HG02884 (cell line): Measurements from ENCODE around the gene REC8.
"Not testable (repeated sequence)": the region's sequence is repeated elsewhere in the genome, so short reads cannot be mapped to it uniquely, and the experiment has no call there.

Experiments
- ATAC-seq: cut with Tn5 transposase; IDR thresholded peaks from one replicate; pipeline ENCODE4 v1.9.1; 2021; ENCODE audit warnings: mild to moderate bottlenecking, moderate library complexity; ENCODE audit not compliant: unreplicated experiment

Gene REC8

DNA sequence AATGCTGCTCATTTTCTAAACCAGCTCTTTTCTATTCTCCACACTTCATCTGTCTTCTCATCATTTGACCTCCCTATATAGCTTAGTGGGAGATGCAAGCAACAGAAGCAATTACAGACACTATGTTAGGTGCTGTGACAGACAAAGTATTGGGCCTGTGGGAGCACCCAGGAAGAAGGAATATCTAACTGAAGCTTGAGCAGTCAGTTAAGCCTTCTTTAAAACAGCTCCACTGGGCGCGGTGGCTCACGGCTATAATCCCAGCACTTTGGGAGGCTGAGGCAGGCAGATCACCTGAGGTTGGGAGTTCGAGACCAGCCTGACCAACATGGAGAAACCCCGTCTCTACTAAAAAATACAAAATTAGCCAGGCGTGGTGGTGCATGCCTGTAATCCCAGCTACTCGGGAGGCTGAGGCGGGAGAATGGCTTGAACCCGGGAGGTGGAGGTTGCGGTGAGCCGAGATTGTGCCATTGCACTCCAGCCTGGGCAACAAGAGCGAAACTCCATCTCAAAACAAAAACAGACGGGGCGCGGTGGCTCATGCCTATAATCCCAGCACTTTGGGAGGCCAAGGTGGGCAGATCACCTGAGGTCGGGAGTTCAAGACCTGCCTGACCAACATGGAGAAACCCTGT, 31.5 kb downstream of the REC8 start:
- not testable (repeated sequence) for ATAC-seq

DNA sequence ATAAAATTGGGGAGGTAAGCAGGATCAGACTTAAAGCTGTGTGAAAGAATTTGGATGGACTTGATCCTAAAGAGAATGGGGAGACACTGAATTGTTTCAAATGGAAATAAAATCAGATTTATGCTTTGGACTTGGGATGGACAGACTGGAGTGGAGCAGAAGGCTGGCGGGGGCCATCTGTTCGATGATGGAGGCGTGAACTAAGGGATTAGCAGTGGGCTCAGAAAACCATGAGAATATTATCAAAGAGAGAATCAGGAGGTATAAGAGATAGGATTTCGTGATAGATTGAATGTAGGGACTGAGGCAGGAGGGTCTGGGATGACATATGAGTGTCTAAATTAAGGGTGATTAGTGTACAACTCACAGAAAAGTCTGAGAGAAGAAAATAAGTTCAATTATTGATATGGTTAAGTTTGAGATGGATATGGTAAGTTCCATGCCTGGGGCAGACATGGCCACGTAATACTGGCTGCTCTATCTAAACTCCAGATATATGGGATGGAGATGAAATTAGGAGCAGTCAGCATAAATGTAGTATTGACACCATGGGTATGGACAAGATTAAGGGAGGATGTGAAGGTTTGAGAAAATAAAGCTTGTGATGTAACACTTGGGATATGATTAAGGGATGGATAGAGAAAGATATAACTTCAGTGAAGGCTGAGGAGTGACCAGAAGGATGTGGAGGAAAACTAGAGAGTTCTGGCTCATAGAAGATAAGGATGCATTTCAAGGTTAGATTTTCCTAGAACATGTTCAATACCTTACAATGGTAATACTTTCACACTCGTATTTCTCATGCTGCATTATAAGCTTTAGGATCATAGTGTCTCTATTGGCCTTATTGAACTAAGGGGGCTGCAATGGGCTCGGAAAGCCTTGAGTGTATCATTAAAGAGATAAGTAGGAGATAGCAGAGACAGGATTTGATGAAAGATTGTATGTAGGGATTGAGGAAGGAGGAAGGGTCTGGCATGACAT, 32.6 kb downstream of the REC8 start:
- no peak for ATAC-seq

DNA sequence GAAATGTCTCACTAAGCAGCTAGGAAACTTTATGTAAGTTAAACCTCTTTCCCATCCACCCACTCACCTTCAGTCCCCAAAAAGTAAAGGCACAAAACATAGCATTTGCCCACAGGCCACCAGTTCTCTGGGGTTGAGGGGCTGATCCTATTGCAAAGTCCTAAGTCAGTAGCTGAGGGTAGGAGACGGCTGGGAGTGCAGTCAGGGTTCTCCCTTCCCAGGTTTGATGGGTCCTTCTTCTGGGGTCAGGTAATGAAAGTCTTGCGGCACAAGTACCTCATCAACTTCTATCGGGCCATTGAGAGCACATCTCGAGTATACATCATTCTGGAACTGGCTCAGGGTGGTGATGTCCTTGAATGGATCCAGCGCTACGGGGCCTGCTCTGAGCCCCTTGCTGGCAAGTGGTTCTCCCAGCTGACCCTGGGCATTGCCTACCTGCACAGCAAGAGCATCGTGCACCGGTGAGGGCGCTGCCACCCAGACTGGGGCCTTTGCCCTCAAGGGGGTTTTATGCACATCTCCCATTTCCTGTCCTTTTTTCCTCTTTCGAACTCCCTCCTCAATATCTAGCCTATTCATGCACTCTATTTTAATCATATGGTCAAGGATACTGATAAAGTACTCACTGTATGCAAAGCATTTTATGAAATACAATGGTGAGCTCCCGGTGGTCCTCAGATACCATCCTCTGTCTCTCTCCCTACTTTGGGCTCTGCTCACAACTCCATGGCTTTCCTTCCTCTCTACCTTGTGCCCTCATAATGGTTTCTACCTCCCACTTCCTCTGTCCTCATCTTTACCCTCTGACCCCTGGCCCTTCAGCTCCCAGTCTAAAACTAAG, 34.6 kb downstream of the REC8 start:
- no peak for ATAC-seq

DNA sequence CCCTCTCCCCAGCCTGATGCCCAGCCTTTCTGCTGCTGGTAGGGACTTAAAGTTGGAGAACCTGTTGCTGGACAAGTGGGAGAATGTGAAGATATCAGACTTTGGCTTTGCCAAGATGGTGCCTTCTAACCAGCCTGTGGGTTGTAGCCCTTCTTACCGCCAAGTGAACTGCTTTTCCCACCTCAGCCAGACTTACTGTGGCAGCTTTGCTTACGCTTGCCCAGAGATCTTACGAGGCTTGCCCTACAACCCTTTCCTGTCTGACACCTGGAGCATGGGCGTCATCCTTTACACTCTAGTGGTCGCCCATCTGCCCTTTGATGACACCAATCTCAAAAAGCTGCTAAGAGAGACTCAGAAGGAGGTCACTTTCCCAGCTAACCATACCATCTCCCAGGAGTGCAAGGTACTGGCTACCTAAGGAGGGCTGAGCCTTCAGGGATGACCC, 35.2 kb downstream of the REC8 start:
- ATAC-seq, result no peak

DNA sequence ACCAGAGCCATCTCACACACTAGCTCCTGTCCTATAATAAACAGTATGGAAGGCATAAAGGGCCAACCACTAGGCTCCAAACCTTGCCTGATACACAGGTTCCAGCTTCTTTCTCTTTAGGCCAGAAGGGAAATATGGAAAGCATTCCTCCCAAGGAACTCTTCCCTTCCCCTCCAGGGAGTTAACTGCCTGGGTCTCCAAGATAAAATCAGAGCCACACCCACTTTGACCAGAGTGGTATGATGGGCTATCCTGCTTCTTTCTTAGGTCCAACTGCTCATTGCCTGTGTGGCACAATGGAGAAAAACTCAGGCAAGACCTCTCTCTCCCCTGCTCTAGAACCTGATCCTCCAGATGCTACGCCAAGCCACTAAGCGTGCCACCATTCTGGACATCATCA, 35.7 kb downstream of the REC8 start:
- no peak for ATAC-seq

DNA sequence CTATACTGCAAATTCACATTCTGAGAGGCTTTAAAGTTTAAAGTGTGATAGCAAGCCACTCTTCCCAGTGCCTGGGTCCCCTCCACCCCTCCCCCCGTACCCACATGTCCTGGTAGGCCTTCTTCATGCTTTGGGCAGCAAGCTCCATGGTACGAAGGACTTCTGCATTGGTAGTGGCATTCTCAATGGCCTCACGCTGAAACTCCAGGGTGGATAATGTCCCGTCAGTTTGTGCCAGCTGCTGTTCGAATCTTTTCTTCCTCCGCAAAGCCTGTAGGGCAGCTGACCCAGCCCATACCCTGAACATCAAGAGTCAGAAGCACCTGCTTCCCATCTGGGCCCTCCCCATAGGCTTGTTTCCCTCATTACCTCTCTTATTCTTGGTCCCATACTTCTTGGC, 39.4 kb downstream of the REC8 start:
- no peak for ATAC-seq

DNA sequence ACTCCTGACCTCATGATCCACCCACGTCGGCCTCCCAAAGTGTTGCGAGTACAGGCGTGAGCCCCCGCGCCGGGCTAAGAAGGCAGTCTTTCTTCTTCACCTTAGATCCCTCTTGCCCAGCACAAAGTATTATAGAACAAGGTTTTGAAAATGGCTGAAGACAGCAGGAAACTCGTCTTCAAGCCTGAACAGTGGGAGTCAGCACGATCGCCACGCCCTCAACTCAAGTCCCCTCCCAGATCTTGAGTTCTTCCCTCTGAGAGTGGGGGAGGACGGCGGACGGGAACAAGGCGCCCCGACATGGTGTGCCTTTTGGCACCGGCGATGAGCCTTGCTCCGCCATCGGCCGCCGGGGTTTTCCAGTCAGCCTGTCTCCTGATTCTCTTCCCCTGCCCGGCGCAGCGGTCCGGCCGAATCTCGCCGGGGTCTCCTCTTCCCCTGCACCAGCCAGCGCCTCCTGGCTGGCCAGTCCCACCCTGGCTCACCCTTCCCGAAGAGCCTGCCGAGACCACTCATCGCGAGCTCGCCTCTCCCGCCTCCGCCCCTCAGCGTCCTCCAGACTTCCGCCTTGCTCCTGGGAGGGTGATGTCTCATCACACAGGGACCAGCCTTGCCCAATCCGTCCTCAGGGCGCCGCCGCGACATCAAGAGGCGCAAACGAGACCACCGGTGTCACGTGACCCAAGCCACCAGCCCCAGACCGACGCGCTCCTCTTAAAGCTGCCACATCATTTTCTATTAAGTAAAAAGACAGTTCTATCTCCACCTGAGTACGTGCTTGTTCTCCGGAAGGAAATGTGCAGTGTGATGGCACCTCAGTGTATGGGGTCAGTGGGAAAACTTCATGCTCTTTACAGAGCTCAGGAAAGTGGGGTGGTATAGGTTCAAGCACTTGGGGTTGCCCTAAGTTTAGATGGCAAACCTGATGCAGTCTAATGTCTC, 41.3 kb downstream of the REC8 start, which contains the start of gene CHMP4A:
TSS of gene CHMP4A (minus strand) at position 565 of the 942 bp plus-strand sequence. CDS start at position 516, 49 bp downstream.
- peak; percentile 71 for ATAC-seq

DNA sequence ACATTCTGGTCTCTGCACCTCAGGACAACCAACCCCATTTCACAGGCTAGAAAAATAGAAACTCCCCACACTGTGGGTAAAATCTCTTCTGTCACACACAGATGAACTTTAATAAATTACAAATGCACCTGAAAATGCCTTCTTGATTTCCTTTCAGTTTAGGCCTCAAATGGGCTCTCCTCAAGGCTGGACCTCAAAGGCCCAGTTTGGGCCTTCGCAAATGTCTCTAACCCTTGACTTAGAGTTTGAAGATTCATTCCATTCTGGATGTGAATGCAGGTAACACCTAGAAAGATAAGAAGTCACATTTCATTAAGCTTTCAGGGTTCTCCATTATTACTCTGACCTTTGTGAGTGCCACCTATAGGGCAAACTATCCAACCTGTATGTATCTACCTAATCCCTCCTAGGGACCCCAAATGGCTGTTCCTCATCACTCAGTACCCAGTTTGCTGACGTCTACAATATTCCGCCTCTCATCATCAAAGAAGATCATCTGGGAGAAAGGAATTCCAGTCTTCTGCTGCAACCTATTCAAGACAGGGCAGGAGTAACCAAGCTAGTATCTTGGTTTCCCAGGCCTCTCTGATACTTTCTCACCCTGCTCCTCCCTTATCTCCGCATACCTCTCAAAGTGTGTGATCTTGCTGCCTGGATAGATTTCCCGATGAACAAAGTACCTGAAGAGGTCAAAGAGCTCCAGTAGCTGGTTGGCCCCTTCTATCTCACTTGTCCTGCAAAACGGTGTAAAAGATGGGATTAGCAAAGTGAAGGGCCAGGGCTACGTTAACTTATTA, 42.2 kb downstream of the REC8 start:
- no peak for ATAC-seq

DNA sequence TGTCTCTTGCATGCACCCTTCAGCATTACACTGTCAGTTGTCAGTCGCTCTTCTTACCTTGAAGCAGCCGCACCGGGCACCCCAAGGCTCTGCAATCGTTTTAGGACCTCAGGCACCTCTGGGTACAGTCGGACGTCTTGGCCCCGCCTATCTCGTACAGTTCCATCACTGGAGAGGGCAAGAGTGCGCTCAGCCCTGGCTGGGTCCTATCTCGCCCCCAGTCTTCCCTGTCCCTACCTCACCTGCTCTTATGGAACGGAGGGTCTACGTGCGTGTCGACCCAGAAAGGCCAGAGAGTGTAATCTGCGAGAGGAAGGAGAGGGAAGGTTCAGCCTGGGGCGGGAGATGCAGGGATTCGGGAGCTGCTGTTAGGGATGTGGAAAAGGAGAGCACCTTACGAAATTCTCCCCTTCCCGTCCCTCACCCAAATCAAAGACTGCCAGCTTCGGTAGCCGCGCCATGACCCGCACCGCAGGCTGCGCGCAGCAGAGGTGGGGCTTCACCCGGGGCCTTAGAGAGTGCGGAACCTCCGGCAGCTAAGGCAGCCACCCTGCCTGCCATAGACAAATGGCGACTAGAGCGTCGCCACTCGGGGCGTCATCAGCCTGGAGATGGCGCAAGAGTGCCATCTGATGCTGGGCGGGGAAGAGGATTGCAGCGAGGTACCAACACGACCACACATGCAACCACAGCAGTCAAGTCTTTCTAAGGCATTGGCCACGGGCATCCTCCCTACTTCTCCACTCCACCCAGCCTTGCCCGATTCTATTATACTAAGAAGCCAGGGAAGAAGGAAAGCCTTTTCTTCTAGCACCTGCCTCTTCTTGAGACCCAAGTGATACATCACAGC, 43.8 kb downstream of the REC8 start, which contains the start of gene MDP1:
TSS of gene MDP1 (minus strand) at position 572 of the 850 bp plus-strand sequence. CDS start at position 461, 111 bp downstream.
- ATAC-seq, result peak; percentile 55

DNA sequence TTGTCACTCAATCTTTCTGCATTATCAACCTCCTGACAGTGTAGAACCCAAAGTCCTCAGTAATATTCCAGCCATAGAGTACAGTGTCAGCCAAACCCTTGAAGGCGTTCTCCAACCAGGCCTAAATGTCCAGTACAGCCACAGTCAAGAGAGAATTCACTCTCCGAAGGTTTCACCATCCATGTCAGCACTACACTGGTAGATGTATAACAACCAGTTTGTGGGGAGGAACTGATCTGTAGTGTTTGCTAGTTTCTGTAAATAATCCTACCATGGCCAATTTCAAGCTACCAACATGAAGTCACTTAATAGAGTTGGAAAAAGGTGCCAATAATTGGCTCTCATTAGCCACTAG, 44.4 kb downstream of the REC8 start:
- ATAC-seq, result no peak

DNA sequence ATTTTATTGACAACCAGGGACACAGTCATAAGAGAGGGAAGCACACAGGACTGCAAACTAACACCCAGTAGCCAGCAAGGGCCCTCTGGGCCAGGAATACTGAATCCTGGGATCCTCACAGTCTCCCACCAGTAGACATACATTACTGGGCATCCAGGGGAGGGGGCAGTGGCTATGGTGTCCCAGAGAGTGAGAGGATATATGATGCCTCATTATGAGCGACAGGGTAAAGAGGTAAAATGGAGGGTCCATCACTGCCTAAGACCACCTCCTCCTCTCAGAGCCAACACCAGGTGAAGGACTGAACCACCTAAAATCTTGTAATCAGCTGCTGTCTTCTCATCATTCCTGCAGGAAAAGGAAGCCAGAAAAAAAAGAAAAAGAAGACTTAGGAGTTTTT, 45.0 kb downstream of the REC8 start:
- not testable (repeated sequence) for ATAC-seq

DNA sequence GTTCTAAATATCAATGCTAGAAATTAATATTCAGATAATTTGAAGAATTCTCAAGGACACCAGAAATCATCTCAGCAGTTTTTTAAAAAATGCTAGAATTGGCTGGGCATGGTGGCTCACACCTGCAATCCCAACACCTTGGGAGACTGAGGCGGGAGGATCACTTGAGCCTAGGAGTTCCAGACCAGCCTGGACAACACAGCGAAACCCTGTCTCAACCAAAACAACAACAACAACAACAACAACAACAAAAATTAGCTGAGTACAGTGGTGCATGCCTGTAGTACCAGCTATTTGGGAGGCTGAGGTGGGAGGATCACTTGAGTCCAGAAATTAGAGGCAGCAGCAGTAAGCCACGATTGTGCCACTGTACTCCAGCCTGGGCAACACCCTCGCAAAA, 47.2 kb downstream of the REC8 start:
- ATAC-seq, result no peak

DNA sequence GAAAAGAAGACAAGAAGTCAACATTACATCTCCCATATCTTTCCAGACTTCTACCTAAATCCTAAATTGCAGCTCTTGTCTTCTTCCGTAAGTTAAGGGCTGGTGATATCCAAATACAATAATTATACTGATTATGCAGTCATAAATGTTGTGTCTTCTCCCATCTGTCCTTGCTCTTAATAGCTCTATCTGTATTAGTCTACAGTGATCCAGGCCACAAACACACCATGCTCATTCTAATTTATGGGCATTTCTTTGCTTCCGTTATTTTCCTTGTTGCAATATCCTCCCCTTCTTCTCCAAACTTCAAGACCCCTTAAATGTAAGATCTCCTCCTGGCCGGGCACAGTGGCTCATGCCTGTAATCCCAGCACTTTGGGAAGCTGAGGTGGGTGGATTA, 47.6 kb downstream of the REC8 start:
- no peak for ATAC-seq

DNA sequence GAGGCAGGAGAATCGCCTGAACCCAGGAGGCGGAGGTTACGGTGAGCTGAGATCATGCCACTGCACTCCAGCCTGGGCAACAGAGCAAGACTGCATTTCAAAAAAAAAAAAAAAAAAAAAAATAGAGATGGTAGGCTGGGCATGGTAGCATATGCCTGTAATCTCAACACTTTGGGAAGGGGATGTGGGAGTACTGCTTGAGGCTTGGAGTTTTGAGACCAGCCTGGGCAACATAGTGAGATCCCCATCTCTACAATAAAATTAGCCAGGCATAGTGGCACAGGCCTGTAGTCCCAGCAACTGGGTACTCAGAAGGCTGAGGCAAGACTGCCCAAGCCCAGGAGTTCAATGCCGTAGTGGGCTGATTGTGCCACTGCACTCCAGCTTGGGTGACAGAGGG, 51.1 kb downstream of the REC8 start:
- ATAC-seq, result not testable (repeated sequence)

DNA sequence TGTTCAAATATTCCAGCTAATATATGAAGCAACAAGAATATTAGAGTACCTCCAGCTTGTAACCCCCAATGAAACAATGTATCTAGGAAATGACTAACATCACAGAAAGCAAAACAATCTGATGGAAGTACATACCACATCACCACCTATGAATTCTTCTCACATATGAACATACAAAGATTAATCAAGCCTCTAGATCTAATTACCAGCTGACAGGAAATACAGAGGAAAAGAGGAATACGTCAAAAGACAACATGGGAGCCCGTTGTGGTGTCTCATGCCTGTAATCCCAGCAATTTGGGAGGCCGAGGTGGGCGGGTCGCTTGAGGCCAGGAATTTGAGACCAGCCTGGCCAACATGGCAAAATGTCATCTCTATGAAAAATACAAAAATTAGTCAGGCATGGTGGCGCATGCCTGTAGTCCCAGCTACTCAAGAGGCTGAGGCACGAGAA, 52.8 kb downstream of the REC8 start:
- no peak for ATAC-seq

DNA sequence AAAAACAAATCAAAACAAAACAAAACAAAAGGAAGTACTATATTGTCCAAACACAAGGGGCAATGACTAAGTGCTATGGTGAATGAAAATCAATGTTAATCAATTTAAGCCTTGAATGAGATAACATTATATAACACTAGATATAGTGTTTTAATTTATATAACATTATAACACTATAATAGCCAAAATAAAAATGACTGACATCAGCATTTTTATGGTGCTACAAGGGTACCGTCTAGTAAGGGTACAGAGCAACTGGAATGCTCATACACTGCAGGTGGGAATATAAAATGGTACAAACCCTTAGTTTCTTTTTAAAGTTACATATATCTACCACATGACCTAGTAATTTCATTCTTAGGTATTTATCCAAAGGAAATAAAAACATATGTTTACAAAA, 54.6 kb downstream of the REC8 start:
- ATAC-seq, result no peak

DNA sequence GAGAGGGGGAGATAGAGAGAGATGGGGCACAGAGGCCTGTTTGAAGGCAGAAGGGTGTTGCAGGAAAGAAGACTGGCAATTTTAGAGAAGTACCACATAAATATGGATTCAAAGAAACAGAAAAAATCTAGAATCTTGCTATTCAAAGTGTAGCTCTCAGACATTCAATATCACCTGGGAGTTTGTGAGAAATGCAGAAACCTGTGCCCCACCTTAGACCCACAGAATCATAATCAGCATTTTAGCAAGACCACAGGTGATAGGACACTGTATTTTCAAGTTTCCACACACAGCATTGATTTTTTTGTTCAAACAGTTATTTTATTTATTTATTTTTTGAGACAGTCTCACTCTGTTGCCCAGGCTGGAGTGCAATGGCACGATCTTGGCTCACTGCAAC, 57.0 kb downstream of the REC8 start:
- no peak for ATAC-seq
